ENCODE measurements around the gene IGF1. TPM values are rescaled to one million over a fixed set of nuclear protein-coding genes. Genes with fewer than 3 reads are reported as not detected.
"Not testable (repeated sequence)": the region's sequence is repeated elsewhere in the genome, so short reads cannot be mapped to it uniquely, and the experiment has no call there.

IGF1 gene
- total RNA-seq, 1 donor from 2014 or later: 5.5 TPM

DNA sequence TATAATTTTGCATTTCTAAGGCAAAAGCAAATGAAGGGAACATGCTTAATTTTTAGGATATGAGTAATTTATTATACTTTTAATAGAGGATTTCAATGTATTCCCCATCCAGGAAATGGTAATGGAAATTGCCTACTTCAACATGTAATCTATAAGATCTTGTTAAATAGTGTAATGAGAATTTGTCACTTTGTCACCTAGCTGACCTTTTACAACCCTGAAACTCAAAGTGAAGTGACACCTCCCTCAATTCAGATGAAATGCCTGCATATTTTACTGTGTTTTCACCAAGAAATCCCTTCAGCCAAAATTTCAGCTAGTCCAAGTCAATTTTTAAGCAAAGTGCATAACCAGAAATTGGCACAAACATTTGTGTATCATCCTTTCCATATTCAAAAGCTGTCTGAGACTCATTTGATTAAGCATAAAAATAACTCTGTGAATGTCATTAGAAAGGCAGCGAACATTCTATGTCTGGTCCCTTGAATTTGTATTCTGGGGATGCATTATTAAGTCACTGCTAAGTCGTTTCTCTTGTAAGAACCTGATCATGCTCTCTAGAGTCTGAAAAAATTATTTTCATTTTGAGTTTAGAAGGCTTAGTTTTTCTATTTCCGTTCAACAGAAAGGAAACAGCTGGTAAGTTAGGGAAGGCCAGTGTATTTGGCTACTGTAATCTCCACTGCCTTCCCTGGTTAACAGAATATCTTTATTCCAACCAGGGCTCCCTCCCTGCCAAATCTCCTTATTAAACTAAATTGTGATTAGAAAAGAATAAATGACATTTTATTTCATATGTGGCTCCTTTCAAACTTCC lies 100.8 kb downstream of the IGF1 start:
- DNase-seq: no peak

DNA sequence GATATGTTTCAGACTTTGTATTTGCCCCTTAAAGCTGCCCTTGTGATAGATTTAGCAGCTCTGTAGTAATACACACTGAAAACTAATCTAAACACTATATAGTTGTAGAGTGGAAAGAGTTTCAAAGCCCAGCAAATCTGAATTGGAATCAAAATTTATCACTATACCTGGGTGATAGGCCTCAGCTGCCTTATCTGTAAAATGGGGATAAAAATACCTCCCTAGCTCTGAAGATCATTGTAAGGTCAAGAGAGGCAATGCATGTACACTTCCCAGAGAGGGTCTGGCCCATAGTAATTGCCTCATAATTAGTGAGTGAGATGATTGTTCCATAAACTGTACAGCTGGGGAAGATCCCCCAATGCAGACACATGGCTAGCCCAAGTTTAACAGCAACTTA lies 103.6 kb downstream of the IGF1 start:
- no peak for DNase-seq

DNA sequence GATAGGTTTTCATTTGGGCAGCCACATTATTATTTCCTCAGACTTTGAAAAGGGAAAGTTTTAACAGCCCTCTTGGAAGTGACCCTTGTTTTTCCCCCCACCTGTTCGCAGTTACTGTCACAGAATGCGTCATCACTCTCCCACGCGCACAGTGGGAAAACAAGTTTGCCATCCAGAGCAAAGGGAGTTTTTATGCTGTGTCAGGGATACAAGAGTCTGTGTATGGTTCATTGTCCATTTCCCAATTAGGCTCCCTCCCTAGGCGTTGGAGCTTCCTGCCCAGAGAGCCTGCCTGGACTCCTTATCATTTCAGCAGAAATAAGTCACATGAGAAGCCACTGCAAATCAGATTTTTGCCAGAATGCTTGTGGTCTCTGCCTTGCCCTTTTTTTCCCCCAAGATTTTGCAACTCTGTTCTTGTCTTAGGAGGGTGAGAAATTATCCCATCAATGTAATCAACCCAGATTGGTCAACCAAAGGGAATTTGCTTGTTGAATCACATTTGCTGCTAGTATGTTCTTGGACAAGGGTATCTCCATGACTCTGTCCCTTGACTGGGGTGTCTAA lies 104.1 kb downstream of the IGF1 start:
- no peak for DNase-seq

DNA sequence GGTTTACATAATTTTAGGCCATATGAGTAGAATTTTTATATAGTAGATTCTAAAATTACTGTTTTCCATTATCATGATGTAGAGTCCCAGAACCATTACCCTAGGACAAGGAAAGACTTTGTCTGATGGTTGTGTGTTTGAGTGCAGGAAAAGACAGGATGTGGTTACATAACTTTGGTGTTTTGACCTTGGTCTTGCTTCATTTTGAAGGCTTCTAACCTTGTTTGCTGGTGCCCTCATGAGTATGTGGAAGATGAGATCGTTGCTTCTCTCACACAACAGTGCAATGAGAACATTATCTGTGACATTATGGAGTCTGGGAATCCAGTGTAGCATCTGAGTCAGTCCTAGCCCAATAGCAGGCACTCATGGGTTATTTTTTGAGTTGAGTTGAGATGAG lies 106.2 kb downstream of the IGF1 start:
- DNase-seq: no peak

DNA sequence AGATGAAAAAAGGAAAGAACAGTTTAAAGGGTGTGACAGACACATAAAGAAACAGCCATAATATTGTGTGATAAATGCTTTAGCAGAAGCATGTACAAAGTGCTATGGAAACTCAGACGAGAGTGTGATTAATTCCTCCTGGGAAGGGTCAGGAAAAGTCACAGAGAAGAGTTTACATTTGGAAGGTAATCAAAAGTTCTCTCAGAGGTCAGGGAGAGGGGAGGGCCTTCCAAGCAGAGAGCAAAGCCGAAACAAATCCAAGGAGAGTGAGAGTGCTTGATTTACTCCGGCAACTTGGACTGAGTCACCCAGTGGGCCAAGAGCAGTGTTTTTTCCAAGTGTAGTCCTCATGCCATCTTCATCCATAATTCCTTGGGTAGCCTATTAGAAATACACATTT lies 108.3 kb downstream of the IGF1 start:
- DNase-seq: no peak

DNA sequence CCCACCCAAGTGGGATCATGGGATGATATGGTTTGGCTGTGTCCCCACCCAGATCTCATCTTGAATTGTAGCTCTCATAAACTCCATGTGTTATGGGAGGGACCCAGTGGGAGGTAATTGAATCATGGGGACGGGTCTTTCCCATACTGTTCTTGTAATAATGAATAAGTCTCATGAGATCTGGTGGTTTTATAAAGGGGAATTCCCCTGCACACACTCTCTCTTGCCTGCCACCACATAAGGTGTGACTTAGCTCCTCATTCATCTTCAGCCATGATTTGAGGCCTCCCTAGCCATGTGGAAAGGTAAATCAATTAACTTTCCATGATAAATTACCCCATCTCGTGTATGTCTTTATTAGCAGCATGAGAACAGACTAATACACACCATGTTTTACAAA lies 109.2 kb downstream of the IGF1 start:
- no peak for DNase-seq

DNA sequence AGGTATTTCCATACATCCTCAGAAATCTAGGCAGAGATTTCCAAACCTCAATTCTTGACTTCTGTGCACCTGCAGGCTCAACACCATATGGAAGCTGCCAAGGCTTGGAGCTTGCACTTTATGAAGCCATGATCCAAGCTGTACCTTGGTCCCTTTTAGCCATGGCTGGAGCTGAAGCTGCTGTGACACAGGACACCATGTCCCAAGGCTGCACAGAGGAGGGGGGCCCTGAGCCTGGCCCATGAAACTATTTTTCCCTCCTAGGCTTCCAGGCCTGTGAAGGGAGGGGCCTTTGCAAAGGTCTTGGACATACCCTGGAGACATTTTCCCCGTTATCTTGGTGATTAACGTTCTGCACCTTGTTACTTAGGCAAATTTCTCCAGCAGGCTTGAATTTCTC lies 110.5 kb downstream of the IGF1 start:
- no peak for DNase-seq

DNA sequence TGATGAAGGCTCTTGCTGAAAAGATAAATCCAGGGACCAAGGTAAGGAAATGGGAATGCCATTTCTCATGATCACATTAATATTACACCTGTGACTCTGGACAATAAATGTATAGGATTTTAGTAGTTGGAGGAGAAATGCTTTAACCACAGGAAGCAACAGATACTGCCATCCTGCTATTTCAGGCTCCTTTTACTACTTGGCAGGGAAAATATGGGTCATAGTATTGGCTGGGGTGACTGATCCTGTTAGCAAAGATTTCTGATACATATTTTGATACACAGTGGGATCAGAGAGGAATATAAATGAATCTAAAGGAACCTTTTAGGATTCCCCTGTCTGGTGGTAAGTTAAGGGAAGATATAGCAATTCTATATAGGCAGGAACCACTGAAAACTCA lies 115.0 kb downstream of the IGF1 start:
- DNase-seq: no peak

DNA sequence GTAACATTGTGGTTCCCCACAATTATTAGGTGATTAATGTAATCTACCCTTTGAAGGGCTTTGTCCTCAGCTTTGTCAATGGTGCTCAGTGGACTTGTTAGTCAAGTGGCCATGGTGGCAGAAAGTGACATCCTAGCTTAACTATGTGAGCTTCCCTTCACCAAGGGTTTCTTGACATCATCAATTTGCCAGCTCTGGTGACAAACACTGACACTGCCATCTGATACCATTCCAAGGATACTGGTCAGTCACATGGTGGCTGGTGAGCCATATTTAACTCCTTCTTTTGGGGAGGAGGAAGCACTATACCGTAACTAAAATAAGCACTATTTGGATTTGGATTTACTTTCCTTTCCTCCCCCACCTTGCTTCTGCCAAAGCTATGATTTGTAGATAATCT lies 115.7 kb downstream of the IGF1 start:
- no peak for DNase-seq

DNA sequence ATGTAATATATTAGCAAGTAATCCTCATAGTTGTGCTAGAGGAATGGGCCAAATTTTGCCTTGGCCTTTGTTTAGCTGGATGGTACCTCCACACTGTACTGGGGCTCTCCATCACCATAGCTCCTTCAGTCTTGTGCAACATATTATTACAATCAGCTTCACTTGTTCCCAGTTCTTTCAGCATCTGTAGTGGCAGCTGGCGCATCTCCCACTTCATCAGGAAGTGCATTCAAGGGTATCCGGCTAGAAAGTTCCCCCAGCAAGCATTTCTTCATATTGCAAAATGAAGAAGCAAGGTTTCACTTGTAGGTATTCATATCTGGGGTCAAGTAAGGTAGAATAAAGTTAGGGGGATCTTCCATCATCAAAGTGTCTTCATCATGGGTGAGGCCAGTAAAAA lies 123.7 kb downstream of the IGF1 start:
- DNase-seq: no peak

DNA sequence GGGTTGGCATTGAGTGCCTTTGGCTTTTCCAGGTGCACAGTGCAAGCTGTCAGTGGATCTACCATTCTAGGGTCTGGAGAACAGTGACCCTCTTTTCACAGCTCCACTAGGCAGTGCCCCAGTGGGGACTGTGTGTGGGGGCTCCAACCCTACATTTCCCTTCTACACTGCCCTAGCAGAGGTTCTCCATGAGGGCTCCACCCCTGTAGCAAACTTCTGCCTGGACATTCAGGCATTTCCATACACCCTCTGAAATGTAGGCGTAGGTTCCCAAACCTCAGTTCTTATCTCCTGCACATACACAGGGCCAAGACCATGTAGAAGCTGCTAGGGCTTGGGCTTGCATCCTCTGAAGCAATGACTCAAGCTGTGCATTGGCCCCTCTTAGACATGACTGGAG lies 126.1 kb downstream of the IGF1 start:
- DNase-seq: not testable (repeated sequence)

DNA sequence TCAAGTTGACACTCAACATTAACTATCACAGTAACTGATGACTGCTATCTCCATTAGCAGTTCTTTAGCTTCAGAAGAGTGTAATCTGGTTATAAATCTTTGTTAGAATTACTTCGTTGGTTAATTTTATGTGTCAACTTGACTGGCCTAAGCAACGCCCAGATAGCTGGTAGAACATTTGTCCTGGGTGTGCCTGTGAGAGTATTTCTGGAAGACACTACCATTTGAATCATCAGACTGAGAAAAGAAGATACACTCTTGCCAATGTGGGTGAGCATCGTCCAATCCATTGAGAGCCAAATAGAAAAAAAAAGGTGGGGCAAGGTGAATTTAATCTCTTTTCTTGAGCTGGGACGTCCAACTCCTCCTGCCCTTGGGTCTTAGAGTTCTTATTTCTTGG lies 129.0 kb downstream of the IGF1 start:
- DNase-seq: no peak

DNA sequence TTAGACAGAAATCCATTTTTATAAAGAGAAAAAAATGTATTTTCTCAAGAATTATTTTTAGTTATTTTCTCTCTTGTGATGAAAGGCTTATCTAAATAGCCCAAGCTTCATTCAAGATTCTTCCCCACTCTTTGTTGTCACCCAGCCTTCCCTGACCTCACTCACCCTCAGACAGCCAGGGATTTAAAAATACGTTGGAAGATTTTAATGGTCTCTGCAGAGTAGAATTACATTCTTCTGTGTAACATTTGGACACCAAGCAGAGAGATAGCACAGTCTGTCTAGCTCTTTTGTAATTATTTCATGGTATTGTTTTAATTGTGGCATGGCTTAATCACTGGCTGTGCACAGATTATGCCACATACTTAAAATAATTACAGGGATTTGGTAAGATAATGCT lies 130.3 kb downstream of the IGF1 start:
- DNase-seq: no peak

DNA sequence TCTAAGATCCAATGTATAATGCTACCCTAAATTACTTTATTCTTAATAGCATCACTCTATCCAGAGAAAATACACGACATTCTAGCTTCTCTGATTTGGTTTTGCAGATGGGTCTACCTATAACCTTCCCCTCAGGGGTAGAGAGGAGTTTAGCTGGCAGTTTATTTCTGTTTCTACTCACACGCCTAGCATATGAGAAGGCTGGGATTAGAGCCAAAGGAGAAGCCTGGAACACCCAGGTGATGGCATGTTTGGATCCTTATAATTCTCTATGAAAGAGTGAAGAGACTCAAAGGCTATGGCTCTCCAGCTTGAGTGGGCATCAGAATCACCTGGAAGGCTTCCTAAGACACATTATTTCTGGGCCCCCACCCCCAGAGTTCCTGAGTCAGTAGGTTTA lies 131.3 kb downstream of the IGF1 start:
- DNase-seq: no peak

DNA sequence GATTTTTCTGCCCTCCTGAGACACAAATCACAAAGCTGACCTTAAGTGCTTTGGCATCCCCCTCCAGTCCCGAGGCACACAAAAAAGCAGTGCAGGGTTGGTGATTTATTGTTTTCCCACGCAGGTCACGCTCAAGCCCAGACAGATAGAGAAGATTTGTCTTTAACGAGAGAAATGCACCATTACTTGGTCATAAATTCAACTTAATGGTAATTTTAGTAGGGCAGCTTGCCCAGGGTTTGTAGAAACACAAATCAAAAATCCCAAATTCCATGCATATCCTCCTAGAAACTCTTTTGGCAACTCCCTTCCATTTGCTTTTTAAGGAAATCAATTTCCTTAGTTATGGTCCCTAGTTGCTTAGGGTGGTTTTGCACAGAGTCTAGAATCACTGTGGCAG lies 132.6 kb downstream of the IGF1 start:
- DNase-seq: no peak

Data from occipital lobe (tissue), 2 donors.